Caco-2 (cell line): ENCODE data around the gene SEC61G. TPM values are rescaled to one million over a fixed set of nuclear protein-coding genes. Genes with fewer than 3 reads are reported as not detected.

Experiments used
- BruUV-seq: library from RNA; stranded (reverse); fragments of 400-500 nt; replicated peaks from 2 replicates; lab custom pipeline; 2021; lab: Mats Ljungman, UMichigan
- CTCF ChIA-PET: fragments of 300-600 bp; sonication (Branson Sonifier 250); formaldehyde crosslinking; loops from one replicate; lab custom pipeline; 2022; ENCODE audit warnings: antibody characterized with exemption; lab: Charles Lee
- POLR2A ChIA-PET: fragments of 300-600 bp; sonication (Branson Sonifier 250); formaldehyde crosslinking; loops from one replicate; lab custom pipeline; 2022; ENCODE audit warnings: antibody characterized with exemption; lab: Charles Lee
- DNase-seq, 2 experiments: peaks; one replicate each; pipeline versions ENCODE4 v3.0.0 to v3.0.0-alpha.2; 2020 to 2022
- H3K27me3 ChIP-seq: replicated peaks from 2 replicates; pipeline ENCODE4 v1.6.0; 2011; ENCODE audit warnings: low read length; ENCODE audit not compliant: control insufficient read depth, insufficient read depth
- H3K36me3 ChIP-seq: 2 replicates; pipeline ENCODE4 v1.5.1; 2011; ENCODE audit warnings: low read length; ENCODE audit not compliant: control insufficient read depth, insufficient read depth
- H3K4me1 ChIP-seq: fragments of 250-450 bp; sonication (Bioruptor Pico); 2 replicates; pipeline ENCODE4 v1.5.1; 2020; ENCODE audit warnings: mild to moderate bottlenecking
- H3K4me3 ChIP-seq: 2 replicates; pipeline ENCODE4 v1.5.1; 2011; ENCODE audit warnings: low read depth, mild to moderate bottlenecking, control low read depth, low read length
- H3K9me3 ChIP-seq: fragments of 250-450 bp; sonication (Bioruptor Pico); 2 replicates; pipeline ENCODE4 v1.5.1; 2020; ENCODE audit warnings: mild to moderate bottlenecking, moderate library complexity
- H3K27ac Mint-ChIP-seq: one replicate; pipeline ENCODE4 v1.8.0; 2022; ENCODE audit warnings: mixed read lengths; ENCODE audit not compliant: unreplicated experiment
- H3K27me3 Mint-ChIP-seq: one replicate; pipeline ENCODE4 v1.8.0; 2022; ENCODE audit warnings: mixed read lengths; ENCODE audit not compliant: insufficient read depth, unreplicated experiment
- H3K36me3 Mint-ChIP-seq: one replicate; pipeline ENCODE4 v1.8.0; 2022; ENCODE audit warnings: mild to moderate bottlenecking, mixed read lengths; ENCODE audit not compliant: insufficient read depth, unreplicated experiment
- H3K4me1 Mint-ChIP-seq: one replicate; pipeline ENCODE4 v1.8.0; 2022; ENCODE audit warnings: low read depth, mixed read lengths; ENCODE audit not compliant: unreplicated experiment
- H3K4me3 Mint-ChIP-seq: one replicate; pipeline ENCODE4 v1.8.0; 2022; ENCODE audit warnings: mild to moderate bottlenecking, moderate library complexity, mixed read lengths; ENCODE audit not compliant: unreplicated experiment
- H3K9me3 Mint-ChIP-seq: one replicate; pipeline ENCODE4 v1.8.0; 2022; ENCODE audit warnings: mixed read lengths; ENCODE audit not compliant: unreplicated experiment
- CTCF ChIP-seq, 2 experiments: fragments of 200-600 bp in 1 of 2; IDR thresholded peaks; 1 replicate in 1 of 2; 2 replicates in 1 of 2; pipeline versions ENCODE4 v1.5.1 to v1.8.0; 2011 to 2022; ENCODE audit warnings: antibody characterized with exemption in 1 of 2, control low read depth in 1 of 2, inconsistent platforms in 1 of 2, low read depth in 1 of 2, low read length in 1 of 2, mild to moderate bottlenecking in 1 of 2, moderate library complexity in 1 of 2; ENCODE audit not compliant: insufficient read depth in 1 of 2, severe bottlenecking in 1 of 2, unreplicated experiment in 1 of 2
- intact Hi-C: fragments of 100-400 bp; cut with micrococcal nuclease; formaldehyde crosslinking; loops from one replicate; pipeline ENCODE4 v1.10.0; 2022; ENCODE audit not compliant: unreplicated experiment
- total RNA-seq: library from RNA; stranded (reverse); gene quantifications from 2 replicates; pipeline ENCODE4 v1.2.3, GENCODE V29; 2022

The SEC61G gene
- total RNA-seq, 1 experiment from 2014 or later = 189 TPM

GRCh38 chr7:54778696-54779540 is 19.9 kb upstream of the SEC61G start:
- Histone ChIP-seq H3K36me3 (no peaks in the 10 kb centered on the region), H3K4me3 (no peak overlapping the region), H3K9me3 (peaks cover 4% of the 10 kb centered on the region), H3K27me3 (no peaks in the 10 kb centered on the region), H3K4me1 (no peaks in the 10 kb centered on the region)
- ChIA-PET CTCF (no interaction called here), POLR2A (no interaction called here)
- Mint-ChIP-seq H3K4me1 (no peaks in the 10 kb centered on the region), H3K36me3 (no peaks in the 10 kb centered on the region), H3K27me3 (peaks cover 4% of the 10 kb centered on the region), H3K27ac (no peak overlapping the region), H3K4me3 (no peak overlapping the region), H3K9me3 (peaks cover 19% of the 10 kb centered on the region)
- TF ChIP-seq CTCF (IDR thresholded peaks at IDR 0.05; ENCODE audit: insufficient read depth in 1 of 2, low read depth in 1 of 2, low read length in 1 of 2, severe bottlenecking in 1 of 2, unreplicated experiment in 1 of 2) = no peak
- no peak for DNase-seq
- intact Hi-C loops = loop anchor here (10.0 kb wide), 1 partner anchor 586 kb away; the partner anchor contains the start of gene LANCL2
- no TSS peak for BruUV-seq

GRCh38 chr7:54778166-54778565 is 19.2 kb upstream of the SEC61G start:
- CTCF ChIA-PET = no interaction called here
- H3K9me3 Mint-ChIP-seq = peaks cover 19% of the 10 kb centered on the region

More at GRCh38 chr7:54778166-54778565, 19.2 kb upstream of the SEC61G start:
- H3K36me3 Mint-ChIP-seq = no peaks in the 10 kb centered on the region
- H3K27ac Mint-ChIP-seq = no peak overlapping the region
- H3K4me1 ChIP-seq = no peaks in the 10 kb centered on the region
- peaks cover 4% of the 10 kb centered on the region for H3K9me3 ChIP-seq
- BruUV-seq = no TSS peak
- H3K4me1 Mint-ChIP-seq = no peaks in the 10 kb centered on the region
- no peaks in the 10 kb centered on the region for H3K36me3 ChIP-seq
- H3K27me3 Mint-ChIP-seq = peaks cover 4% of the 10 kb centered on the region
- DNase-seq = no peak
- POLR2A ChIA-PET = no interaction called here
- intact Hi-C loops = loop anchor here (10.0 kb wide), 1 partner anchor 587 kb away; the partner anchor contains the start of gene LANCL2
- TF ChIP-seq CTCF (IDR thresholded peaks at IDR 0.05; ENCODE audit: insufficient read depth in 1 of 2, low read depth in 1 of 2, low read length in 1 of 2, severe bottlenecking in 1 of 2, unreplicated experiment in 1 of 2) = no peak
- H3K27me3 ChIP-seq = no peaks in the 10 kb centered on the region
- H3K4me3 ChIP-seq = no peak overlapping the region
- H3K4me3 Mint-ChIP-seq = no peak overlapping the region
